SH-SY5Y (cell line): ENCODE measurements around the gene ZNF346.

Source experiments
- GATA2 ChIP-seq: IDR thresholded peaks from 2 replicates; pipeline ENCODE4 v1.6.1; 2011; ENCODE audit warnings: mild to moderate bottlenecking, low read depth, low read length
- GATA3 ChIP-seq: IDR thresholded peaks from 2 replicates; pipeline ENCODE4 v1.6.1; 2011; ENCODE audit warnings: low read depth, mild to moderate bottlenecking, low read length, moderate library complexity

GRCh38 chr5:177091232-177091631 lies 68.7 kb downstream of the ZNF346 start:
- TF ChIP-seq GATA2 (no peak), GATA3 (no peak)
